CD4-positive, alpha-beta T cell treated with Interferon alpha-2 for 1 hour (primary cell): Measurements from ENCODE around the gene MARCHF11.

Experiments
- DNase-seq, 2 donors: peaks; one replicate each; pipeline ENCODE4 v3.0.0-alpha.2; 2020 to 2022

MARCHF11 gene, protein sequence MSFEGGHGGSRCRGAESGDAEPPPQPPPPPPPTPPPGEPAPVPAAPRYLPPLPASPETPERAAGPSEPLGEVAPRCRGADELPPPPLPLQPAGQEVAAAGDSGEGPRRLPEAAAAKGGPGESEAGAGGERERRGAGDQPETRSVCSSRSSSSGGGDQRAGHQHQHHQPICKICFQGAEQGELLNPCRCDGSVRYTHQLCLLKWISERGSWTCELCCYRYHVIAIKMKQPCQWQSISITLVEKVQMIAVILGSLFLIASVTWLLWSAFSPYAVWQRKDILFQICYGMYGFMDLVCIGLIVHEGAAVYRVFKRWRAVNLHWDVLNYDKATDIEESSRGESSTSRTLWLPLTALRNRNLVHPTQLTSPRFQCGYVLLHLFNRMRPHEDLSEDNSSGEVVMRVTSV

GRCh38 chr5:16179511-16179935 lies at the start of gene MARCHF11:
TSS of gene MARCHF11 (minus strand) at chr5:16179791. CDS start at chr5:16179575, 216 bp downstream.
- no peak for DNase-seq

DNA sequence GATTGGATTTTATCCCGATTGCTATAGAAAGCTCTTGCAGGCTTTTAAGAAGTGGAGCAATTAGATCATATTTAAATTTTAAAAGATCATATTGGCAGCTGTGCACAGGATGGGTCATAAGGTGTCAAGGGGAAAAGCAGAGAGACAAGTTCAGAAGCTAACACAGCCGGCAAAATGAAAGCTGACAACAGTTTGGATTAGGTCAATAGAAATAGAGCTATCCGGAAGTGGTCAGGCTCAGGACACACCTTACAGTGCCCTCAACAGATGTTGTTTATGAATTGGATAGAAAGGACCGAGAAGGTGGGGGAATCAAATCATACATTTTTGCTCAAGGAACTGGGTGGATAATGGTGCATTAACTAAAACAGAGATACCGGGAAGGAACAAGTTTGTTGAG lies 46.3 kb upstream of the MARCHF11 start:
- DNase-seq, result no peak

DNA sequence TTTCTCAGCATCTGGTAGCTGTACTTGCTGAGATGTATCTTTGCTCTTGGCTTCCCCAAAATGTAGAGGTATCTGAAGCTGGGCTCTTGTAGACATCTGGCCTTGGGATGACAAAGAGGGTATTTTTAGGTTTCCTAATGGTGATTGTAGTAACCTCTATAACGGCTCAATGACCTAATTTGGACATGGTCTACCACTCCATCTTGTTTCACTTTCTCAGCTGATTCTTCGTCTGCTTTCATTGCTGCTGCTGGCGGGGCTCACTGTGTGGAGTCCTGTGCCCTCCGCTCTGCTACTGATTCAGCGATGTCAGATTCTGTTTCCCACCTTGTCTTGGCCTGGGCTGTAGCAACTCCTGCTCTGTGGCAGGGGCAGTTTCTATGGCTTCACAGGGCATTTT lies 12.7 kb upstream of the MARCHF11 start:
- no peak for DNase-seq

DNA sequence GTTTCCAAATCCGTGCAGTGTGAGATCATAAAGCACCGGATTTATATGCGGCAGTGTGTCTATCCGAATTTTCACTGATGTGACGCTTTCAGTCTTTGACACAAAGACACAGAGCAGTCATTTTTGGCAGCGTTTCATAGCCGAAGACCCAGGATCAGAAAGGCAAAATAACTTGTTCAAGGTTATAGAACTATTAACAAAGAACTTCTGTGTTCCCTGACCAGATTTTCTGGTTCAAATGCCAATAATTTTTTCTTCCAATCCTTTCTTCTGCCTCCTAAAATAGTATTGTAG lies 1.1 kb upstream of the MARCHF11 start:
- DNase-seq, result no peak

DNA sequence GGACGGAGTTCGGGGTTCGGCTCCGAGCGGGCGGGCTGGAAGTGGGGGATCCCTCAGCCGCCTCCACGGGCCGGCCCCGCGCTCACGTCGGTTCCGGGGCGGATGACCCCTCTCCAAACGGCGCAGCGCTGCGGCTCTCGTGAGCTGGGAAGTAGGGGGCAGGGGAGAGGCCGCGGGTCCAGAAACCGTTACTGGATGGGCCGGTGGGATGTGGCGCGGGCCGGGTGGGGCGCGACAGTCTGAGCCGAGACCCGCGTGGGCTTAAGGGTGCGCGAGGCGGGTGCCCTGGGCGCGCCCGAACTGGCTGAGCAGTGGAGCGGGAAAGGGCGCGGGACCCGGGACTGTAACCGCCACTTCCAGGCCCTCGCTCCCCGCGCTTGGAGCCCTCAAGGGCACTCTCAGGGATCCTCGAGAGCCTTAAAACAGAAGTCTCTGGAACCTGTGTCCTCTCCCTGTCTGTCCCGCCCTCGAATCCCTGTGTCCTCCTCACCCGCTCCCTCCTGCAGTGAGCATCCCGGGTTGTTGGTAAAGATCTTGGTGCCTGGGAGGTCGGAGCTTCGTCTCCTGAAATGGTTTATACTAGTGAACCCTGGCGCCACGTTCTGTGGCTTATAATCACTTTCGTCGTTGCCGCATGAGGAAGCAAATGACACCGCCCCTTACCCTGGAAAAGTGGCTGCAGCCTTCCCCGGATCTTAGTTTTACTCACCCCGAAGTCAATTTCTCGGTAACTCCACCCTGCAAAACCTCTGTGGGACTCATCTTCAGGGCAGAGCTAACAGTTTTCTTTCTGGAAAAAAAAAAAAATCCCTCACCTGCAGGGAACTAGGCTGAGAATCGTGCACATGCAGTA lies 571 bp upstream of the MARCHF11 start:
- DNase-seq, result no peak

DNA sequence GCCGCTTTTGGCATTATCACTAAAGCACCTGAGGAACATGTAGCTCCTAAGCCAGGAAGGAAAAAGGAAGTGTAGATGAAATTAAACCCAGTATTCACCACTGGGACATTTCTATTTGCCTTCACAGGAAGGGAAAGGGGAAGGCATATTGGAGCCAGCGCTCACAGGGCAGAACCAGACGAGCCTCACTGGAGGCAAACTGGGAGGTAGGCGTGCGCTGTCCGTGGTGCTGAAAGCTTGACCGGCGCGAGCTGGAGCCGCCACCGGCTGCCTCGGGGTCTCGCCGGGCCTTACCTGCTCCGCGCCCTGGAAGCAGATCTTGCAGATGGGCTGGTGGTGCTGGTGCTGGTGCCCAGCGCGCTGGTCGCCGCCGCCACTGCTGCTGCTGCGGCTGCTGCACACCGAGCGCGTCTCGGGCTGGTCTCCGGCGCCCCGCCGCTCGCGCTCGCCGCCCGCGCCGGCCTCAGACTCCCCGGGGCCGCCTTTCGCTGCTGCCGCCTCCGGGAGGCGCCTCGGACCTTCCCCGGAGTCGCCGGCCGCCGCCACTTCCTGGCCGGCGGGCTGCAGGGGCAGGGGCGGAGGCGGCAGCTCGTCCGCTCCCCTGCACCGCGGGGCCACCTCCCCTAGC lies 732 bp downstream of the MARCHF11 start:
- DNase-seq, result no peak

DNA sequence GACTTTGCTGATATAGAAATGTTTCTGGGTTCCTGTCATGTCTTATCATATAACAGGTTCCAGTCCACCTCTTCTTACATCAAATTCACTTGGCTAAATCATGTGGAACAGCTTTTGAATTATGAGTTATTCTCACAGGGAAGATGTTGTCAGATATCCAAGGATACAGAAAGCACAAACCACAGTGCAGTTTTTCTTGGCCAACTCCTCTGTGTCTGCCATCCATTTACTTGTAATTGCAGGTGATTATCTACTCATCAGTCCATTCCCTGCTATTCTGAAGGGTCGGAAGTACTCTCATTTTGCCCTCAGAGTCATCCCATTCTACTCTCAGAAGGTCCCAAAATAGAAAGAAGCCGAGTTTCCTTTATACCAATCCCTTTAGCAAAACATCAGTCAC lies 10.0 kb downstream of the MARCHF11 start:
- no peak for DNase-seq

DNA sequence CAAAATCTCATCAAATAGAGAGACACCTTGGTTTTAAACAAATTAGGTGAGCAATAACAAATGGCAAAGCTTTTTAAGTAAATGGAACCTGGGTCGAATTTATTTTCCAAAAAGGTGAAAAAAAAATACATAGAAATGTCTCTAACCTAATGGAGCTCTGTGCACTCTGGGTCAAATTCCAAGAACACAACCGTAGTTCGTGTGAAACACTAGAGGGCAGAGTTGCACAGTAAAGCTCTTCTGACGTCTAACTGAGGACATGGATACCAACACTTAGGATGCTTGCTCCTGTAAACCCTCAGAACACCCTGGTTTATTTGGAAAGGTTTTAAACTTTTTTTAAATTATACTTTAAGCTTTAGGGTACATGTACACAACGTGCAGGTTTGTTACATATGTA lies 18.9 kb downstream of the MARCHF11 start:
- DNase-seq, result peak in 1 of 2 donors; percentile 16

DNA sequence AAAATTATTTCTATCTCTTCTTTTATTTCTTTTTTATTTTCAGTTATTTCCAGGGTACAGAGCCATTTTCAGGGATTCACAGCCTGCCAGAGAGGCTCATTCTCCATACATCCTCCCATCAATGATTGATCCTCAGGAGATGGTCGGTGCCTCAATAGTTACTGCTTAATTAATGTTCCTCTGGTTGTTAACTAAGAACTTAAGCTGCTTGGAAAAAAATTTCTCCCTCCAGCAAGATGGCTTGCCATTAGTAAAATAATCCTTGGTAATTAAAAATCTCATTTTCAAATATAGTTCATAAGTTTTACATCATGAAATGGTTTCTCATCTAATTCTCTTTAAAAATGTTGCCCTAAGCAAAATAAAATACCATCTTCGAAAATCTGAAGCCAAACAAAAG lies 20.0 kb downstream of the MARCHF11 start:
- DNase-seq, result no peak

GRCh38 chr5:16156152-16156551 lies 23.4 kb downstream of the MARCHF11 start:
- no peak for DNase-seq

DNA sequence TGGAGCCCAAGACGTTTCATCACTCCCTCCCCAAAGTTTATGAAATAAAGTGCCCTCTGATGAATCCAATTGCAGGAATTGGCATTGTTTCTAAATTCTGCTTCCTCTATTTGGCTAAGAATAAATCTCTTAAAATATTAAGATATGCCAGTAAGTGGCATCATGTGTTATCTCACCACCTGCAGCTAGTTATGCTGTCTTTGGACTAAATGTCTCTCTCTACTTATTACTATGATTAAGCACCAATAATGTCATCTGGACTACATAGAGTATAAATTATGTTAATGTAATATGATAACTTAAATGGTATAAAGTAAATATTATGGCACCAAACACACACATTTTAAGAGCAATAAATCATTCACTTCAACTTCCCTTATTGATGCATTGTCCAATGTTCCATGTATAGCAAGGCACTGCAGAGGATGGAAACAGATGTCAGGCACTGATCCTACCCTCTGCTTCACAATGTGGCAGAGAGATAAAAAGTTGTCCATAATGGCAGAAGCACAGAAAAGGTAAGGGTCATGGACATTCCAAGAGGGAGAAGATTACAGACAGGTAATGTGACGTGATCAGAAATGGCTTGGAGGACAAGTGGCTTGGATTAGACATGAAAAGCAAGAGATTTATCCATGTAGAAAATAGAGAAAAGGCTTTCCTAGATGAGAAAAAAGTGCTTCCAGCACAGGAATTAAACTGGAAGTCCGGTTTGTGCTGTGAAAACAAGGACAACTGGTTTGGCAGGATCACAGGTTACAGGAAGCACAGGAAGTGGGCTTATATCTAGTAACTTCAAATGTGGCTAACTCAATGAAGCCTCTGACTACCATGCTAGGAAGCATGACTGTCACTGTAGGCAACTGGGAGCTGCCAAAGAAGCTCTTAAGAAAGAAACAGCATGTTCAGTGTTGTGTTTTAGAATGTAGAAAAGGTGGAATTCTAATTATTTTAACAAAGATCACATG lies 26.7 kb downstream of the MARCHF11 start:
- DNase-seq, result no peak

DNA sequence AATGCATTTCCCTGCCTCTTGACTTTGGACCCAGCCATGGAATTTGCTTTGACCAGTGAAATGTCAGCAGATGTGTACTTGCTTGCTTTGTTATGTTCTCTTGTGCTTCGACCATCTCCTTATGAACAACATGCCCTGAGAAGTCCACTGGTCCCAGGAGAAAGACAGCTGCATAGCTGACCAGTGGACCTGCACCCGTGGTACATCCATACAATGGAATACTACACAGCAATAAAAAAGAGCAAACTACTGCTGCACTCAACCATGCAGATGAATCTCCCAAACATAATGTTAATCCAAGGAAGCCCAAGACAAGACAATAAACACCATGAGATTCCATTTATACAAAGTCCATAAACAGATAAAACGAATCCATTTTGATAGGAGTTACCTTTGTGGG lies 30.0 kb downstream of the MARCHF11 start:
- DNase-seq, result no peak

GRCh38 chr5:16147179-16147900 lies 32.3 kb downstream of the MARCHF11 start:
- no peak for DNase-seq

DNA sequence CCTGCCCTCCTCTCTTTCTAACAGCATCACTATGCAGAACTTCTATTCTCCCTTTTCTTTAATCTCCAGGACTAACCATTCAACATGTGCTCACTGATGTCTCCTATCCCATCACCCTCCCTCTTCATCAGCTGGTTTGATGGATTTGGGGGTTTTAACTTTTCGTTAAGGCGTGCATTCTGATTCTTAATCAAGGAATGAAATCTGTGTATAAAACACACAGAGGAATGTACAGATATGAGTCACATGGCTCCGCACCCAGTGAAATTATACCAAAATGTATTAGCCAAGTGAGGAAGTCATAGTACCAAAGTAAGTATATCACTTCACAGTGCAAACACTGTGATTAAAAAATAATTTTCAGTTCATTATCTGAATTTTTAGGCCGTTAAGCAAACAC lies 35.2 kb downstream of the MARCHF11 start:
- DNase-seq, result no peak

DNA sequence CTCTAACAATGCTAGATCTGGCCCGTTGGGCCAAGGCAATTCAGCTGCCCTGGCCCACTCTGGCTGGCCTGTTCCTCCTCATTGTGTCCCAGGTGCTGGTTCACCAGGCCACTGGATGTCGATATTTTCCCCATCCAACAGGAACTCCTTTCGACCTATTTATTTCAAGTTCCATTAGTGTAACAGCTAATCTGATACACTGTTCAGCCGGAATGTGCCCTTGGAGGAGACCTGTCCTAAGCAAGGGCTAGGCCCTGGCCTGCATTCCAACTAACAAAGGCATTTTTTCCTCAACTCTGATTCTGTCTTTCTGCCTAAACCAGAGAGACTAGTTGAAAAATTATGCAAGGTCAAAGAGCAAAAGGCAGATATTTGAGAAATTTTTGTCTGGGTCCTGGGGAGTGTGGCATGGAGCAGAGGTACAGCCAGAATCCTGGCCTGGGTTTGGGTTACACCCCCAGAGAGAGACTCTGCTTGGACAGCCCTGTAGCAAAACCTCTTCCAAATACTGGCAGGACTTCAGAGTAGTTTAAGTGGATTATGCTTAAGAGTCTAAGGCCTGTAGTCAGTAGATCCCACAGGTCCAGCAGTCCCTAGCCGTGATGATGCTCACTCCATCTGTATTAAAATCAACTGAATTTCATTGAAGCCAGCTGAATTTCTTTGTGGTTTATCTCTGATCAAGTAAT lies 36.1 kb downstream of the MARCHF11 start:
- no peak for DNase-seq

GRCh38 chr5:16140944-16141343 lies 38.6 kb downstream of the MARCHF11 start:
- no peak for DNase-seq

DNA sequence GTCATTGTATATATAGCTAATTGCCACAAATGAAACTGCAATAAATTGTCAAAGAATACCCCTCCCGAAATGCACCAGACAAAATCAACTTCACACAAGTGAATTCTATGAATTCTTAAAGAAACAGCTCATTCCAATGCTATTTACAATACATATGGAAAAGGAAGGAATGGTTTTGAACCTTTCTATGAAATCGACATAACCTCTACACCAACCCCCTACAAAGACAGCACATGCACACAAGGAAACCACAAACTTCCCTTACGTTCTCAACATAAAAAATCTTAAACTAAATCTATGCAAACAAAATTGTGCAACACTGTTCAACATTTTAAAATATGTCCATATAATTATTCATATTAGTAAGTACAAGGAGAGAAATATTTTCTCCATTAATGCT lies 39.2 kb downstream of the MARCHF11 start:
- DNase-seq, result no peak

DNA sequence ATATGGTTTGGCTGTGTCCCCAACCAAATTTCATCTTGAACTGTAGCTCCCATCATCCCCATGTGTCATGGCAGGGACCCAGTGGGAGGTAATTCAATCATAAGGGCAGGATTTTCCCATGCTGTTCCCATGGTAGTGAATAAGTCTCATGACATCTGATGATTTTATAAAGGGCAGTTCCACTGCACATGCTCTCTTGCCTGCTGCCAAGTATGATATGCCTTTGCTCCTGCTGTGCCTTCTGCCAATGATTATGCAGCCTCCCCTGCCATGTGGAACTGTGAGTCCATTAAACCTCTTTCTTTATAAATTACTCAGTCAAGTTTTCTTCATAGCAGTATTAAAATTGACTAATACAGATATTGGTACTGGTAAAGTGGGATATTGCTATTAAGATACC lies 42.4 kb downstream of the MARCHF11 start:
- no peak for DNase-seq

GRCh38 chr5:16135506-16135905 lies 44.1 kb downstream of the MARCHF11 start:
- no peak for DNase-seq

- DNase-seq, result no peak
Measured at GRCh38 chr5:16135003-16135402, 44.6 kb downstream of the MARCHF11 start.

- DNase-seq, result no peak
Measured at GRCh38 chr5:16134204-16134603, 45.4 kb downstream of the MARCHF11 start.
